T47D (cell line): Measurements from ENCODE around the gene LARP4B.

Source experiments
- DNase-seq, 2 experiments: peaks; one replicate each; pipeline versions ENCODE4 v3.0.0 to v3.0.0-alpha.2; 2011 to 2012; ENCODE audit warnings: low read depth in 1 of 2, low spot score in 1 of 2
- JUND ChIP-seq: IDR thresholded peaks from 2 replicates; pipeline ENCODE4 v1.6.1; 2012; ENCODE audit warnings: low read depth
- in situ Hi-C: cut with HindIII; loops from 2 replicates; pipeline ENCODE4 v1.10.0; 2016; ENCODE audit warnings: low sequenced_read_pairs, low pct_unique_long_range_greater_than_20kb

Gene LARP4B

DNA sequence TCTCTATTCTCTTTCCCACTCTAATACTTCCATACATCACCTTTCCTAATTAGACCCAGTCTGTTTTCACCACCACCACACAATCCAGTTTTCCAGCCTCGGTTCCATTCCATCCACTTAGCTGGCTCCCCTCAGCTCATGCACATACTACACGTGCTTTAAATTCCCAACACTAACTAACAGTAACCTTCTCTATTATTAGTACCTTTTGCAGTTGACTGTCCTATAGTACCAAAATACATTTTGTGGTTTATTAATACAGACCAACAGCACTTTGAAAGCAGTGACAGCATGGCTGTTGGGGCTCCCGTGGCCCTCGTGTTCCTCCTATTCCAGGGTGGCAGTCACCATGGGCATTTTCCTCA lies 64.9 kb downstream of the LARP4B start:
- no peak for TF ChIP-seq JUND
- in situ Hi-C loops = no loop called here
- DNase-seq = no peak

DNA sequence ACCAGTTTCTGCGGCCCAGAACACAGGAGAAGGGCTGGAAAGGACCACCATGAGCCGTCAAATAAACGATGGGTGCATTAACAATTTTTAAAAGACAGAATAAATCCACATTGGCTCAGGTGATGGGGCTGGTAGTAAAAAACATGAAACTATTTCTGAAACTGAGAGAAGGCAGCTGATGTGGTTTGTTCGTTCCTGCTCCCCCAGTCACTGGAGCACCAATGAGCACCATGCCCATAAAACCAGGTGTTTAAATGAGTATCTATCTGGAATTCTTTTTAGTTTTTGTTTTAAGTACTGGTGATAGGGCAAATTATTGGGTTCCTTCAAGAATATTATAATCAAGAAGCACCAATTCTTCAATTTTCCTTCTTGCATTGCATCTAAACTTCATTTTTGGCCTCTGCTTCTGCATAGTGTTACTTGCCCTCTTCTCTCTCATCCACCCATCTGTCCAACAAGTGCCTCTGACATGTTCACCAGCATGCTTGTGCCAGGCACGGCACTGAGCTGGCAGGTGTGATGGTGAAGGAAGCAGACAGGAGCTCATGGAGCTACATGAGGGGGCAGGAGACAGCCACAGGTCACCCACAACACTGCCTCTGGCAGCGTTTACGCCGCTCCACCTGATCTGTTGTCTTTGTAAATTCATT lies 65.5 kb downstream of the LARP4B start:
- in situ Hi-C loops = no loop called here
- DNase-seq = no peak
- no peak for TF ChIP-seq JUND

DNA sequence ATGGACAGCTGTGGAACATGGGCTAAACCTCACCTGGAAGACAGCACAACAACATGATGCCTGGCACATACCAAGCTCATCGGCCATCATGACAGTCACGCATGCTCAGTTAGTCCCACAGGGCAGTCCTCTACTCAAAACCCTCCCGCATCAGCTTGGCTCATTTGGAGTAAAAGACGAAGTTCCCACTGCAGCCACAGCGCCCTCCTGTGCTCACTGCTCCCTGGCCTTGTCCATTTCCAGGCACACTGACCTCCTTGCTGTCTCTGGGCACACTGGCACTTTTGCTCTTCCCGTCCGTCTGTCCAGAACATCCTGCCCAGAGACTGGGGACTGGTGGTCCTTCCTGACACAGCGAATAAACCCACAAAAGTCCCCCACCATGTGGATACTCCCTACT lies 66.2 kb downstream of the LARP4B start:
- peak in 1 of 2 experiments; percentile 12 for DNase-seq
- in situ Hi-C loops = no loop called here
- TF ChIP-seq JUND = no peak

DNA sequence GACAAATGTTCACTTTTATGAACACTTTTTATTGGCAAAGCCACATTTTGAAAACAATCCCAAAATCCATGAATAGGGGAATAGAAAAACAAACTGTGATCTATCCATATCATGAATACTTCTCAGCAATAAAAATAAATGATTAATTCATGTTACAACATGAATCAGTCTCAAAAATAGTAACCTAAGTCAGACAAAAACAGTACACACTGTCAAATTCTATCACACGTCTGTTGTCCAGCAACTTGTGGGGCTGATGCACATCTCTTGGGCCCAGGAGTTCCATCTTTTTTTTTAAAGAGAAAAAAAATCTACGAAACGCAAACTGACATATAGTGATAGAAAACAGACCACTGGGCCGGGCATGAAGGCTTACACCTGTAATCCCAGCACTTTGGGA lies 71.0 kb downstream of the LARP4B start:
- TF ChIP-seq JUND = no peak
- DNase-seq = no peak
- in situ Hi-C loops = no loop called here

DNA sequence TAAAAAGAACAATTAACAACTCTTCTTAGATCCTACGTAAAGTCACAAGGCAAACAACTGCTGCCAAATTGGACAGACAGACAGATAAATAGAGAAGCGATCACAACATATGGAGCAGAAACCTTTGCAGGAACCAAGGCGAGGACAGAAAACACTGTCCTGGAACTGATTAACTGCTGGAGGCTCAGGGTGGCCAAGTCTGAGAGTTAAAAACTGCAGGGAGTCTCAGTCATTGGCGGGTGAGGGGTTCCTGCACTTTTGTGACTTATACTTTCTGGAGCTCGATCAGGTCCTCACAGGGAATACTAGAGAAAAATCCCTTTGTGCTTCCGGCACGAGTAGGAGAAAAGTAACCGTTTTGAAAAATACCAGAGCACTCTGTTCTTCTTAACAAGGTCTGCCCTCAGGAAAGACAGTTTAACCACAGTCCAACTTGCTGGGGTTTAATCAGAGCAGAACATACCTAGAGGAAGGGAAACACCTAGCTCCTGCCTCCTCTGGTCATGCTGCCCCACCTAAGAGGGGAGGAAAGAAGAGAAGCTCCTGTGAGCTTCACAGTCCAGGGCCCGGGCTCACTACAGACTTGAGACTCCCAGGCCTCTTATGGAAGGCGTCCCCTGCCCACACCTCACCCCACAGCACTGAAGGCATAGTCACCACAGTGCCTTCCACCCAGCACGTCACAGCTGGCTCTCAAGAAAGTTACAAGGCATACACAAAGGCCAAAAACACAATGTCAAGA lies 74.9 kb downstream of the LARP4B start:
- DNase-seq = no peak
- no peak for TF ChIP-seq JUND
- in situ Hi-C loops = no loop called here

DNA sequence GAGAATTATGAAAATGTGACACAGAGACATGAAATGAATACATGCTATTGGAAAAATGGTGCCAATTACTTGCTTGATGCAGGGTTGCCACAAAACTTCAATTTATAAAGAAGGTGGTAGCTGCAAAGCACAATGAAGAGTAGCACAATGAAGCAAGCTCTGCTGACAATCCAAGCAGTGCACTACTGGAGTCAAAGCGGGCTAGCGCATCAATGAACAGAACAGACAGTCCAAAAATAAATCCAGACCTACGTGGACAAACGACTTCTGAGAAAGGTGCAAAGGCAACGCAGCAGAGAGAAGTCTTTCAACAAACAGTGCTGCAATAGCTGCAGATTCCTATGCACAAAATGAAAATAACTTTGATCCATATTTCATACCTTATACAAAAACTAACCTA lies 75.8 kb downstream of the LARP4B start:
- DNase-seq = no peak
- TF ChIP-seq JUND = no peak
- in situ Hi-C loops = no loop called here

DNA sequence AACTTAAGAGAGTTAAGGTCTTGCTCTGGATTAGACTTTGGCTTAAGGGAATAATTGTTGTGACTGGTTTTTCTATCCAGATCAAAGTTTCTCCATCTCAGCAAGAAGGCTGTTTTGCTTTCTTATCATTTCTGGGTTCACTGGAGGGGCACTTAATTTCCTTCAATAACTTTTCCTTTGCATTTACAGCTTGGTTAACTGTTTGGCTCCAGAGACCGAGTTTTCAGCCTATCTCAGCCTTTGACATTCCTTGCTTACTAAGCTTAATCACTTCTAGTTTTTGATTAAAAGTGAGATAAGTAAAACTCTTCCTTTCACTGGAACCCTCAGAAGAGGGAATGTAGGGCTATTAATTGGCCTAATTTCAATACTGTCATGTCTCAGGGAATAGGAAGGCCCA lies 76.4 kb downstream of the LARP4B start:
- in situ Hi-C loops = no loop called here
- DNase-seq = no peak
- TF ChIP-seq JUND = no peak

DNA sequence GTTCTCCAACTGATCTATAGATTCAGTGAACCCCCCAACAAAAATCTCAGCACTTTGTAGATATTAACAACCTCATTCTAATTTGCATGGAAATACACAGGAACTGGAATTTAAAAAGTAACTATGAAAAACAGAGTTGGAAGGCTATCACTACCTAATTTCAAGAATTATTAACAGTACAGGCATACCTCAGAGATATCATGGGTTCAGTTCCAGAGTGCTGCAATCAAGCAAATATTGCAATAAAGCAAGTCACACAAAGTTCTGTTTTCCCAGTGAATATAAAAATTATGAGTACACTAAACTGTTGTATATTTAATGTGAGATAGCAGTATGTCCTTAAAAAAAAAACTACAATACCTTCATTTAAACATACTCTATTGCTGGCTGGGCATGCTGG lies 78.5 kb downstream of the LARP4B start:
- no peak for TF ChIP-seq JUND
- in situ Hi-C loops = no loop called here
- no peak for DNase-seq

DNA sequence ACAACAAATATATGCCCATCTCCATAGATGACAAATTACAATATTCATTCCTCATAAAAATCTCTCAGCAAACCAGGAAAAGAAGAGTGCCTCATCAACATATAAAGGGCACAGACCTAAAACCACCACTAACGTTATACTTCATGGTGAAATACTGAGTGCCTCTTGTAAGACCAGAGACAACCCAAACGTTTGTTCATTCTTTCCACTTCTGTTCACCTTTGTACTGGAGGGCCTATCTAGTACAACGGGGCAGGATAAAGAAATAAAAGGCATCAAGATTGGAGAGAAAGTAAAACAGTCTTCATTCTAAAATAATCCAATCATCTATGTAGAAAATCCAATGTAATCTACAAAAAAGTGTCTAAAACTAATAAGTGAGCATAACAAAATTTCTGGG lies 79.1 kb downstream of the LARP4B start:
- in situ Hi-C loops = no loop called here
- TF ChIP-seq JUND = no peak
- DNase-seq = no peak

DNA sequence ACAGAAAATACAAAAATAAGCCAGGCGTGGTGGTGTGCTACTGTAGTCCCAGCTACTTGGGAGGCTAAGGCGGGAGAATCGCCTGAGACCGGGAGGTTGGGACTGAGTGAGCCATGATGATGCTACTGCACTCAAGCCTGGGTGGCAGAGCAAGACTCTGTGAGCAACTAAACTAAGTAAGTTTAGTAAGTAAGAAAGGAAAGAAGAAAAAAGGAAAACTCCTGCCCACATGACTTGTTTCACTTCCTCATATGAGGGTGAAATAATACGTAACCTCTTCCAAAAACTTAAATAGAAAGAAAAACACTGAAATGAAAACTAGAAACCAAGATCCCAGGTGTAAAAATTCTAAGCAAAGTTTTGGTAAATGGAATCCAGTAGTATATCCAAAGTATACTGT lies 79.6 kb downstream of the LARP4B start:
- in situ Hi-C loops = no loop called here
- no peak for TF ChIP-seq JUND
- DNase-seq = no peak

DNA sequence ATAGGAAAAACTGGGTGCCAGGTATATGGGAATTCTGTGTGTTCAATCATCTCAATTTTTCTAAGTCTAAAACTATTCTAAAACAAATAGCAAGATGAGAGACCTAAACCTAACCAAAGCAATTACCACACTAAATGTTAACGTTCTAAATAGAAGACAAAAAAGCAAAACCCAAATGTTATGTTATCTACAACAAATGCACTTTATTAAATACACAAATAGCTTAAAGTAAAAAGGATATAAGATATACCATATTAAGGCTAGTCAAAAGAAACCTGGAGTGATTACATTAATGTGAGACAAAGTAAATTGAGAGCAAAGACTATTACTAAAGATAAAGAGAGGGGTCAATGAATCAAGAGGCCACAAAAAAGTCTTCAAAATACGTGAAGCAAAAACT lies 81.4 kb downstream of the LARP4B start:
- no peak for DNase-seq
- TF ChIP-seq JUND = no peak
- in situ Hi-C loops = no loop called here

DNA sequence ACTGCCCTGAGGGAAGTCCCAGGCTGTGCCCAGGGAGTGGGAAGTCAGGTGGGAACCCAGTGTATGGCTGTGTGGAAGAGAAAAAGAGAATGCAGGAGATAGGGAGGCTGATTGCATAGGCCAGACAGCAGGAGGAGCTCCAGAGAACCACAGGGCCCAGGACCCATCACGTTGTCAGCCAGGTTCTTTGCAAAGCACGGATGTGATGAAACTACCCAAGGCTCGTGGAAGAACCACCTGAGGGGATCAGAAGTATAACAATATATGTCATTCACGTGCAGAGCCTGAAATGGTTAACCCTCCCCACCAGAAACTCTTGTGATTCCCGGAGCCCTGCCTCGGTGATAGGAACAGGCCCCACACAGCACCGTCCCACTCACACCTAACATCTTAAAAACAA lies 83.6 kb downstream of the LARP4B start:
- TF ChIP-seq JUND = no peak
- in situ Hi-C loops = no loop called here
- no peak for DNase-seq

DNA sequence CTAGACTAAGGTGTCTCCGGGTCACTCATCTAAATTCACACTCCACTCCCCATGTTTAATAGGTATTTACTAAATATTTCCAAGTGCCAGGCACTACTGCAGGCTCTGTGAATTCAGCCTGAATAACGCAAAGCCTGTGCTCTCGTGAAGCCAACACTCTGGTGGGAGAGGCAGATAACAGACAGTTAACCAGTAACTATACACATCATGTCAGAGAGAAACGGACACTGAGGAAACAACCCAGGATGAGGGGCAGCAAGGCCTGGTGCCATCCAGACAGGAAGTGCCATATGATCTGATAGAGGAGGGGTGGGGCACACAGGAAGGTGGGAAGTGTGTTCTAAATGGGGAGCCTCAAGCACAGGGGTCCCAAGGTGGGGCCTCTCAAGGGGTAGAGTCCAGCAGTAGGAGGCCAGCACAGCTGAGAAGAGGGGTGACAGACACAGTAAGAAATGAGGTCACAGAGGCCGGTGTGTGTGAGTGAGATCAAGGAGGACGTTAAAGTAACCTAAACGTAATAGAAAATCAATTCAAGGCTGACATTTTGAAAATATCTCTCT lies 85.3 kb downstream of the LARP4B start:
- DNase-seq = no peak
- no peak for TF ChIP-seq JUND
- in situ Hi-C loops = no loop called here
